GM18507 (cell line): ENCODE measurements around the gene PTPRM.

ENCODE experiments used
- DNase-seq: peaks from one replicate; pipeline ENCODE4 v3.0.0; 2011; ENCODE audit warnings: low read depth; ENCODE audit not compliant: insufficient read length; ENCODE audit errors: extremely low spot score
- FAIRE-seq: peaks from 2 replicates; lab custom pipeline; 2011; peaks lifted over from hg19 to GRCh38; lab: Jason Lieb, UNC

The PTPRM gene

GRCh38 chr18:8290913-8291312, 723.8 kb downstream of the PTPRM start:
- no peak for DNase-seq
- FAIRE-seq = no peak

GRCh38 chr18:8293184-8293583, 726.1 kb downstream of the PTPRM start:
- DNase-seq (no peak), FAIRE-seq (no peak)

- no peak for DNase-seq
- FAIRE-seq = no peak
Measured at GRCh38 chr18:8296886-8297616, 729.9 kb downstream of the PTPRM start.

- FAIRE-seq (no peak), DNase-seq (no peak)
Measured at GRCh38 chr18:8298186-8298585, 731.1 kb downstream of the PTPRM start.

GRCh38 chr18:8299054-8299980, 732.2 kb downstream of the PTPRM start:
- DNase-seq = no peak
- FAIRE-seq = no peak

GRCh38 chr18:8300751-8301410, 733.8 kb downstream of the PTPRM start:
- FAIRE-seq (no peak), DNase-seq (no peak)

- FAIRE-seq = no peak
- DNase-seq = no peak
Measured at GRCh38 chr18:8301427-8302172, 734.5 kb downstream of the PTPRM start.

GRCh38 chr18:8303151-8303755, 736.1 kb downstream of the PTPRM start:
- no peak for FAIRE-seq
- DNase-seq = no peak

GRCh38 chr18:8307960-8308359, 740.8 kb downstream of the PTPRM start:
- FAIRE-seq (no peak), DNase-seq (no peak)

GRCh38 chr18:8313043-8313442, 745.9 kb downstream of the PTPRM start:
- DNase-seq (no peak), FAIRE-seq (no peak)

- no peak for DNase-seq
- no peak for FAIRE-seq
Measured at GRCh38 chr18:8314124-8314523, 747.0 kb downstream of the PTPRM start.

- FAIRE-seq = no peak
- no peak for DNase-seq
Measured at GRCh38 chr18:8319798-8320489, 752.8 kb downstream of the PTPRM start.

GRCh38 chr18:8322486-8322885, 755.4 kb downstream of the PTPRM start:
- FAIRE-seq = no peak
- DNase-seq = no peak

- DNase-seq (no peak), FAIRE-seq (no peak)
Measured at GRCh38 chr18:8324343-8325065, 757.4 kb downstream of the PTPRM start.

GRCh38 chr18:8326763-8327394, 759.8 kb downstream of the PTPRM start:
- FAIRE-seq = no peak
- DNase-seq = no peak

- FAIRE-seq = no peak
Measured at GRCh38 chr18:8328126-8328525, 761.0 kb downstream of the PTPRM start.

GRCh38 chr18:8329186-8329771, 762.2 kb downstream of the PTPRM start:
- FAIRE-seq (no peak), DNase-seq (no peak)

More at GRCh38 chr18:8328126-8328525, 761.0 kb downstream of the PTPRM start:
- DNase-seq = no peak
